ENCODE data around the gene MAP2K6.
"Not testable (repeated sequence)": the region's sequence is repeated elsewhere in the genome, so short reads cannot be mapped to it uniquely, and the experiment has no call there.

MAP2K6 gene

DNA sequence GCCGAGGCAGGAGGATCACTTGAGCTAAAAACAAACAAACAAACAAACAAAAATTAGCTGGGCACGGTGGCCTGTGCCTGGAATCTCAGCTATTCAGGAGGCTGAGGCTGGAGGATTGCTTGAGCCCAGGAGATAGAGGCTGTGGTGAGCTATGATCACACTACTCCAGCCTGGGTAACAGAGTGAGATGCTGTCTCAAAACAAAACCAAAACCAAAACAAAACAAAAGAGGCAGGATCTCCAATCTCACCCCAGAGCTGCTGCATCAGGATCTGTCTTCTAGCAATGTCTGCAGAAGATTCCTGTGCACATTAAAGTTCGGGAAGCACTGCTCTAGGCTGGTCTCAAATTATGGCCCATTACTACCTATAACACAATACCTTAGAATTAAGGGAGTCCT is 43.1 kb downstream of the MAP2K6 start:
- DNase-seq (ENCODE audit: low read depth), result no peak

DNA sequence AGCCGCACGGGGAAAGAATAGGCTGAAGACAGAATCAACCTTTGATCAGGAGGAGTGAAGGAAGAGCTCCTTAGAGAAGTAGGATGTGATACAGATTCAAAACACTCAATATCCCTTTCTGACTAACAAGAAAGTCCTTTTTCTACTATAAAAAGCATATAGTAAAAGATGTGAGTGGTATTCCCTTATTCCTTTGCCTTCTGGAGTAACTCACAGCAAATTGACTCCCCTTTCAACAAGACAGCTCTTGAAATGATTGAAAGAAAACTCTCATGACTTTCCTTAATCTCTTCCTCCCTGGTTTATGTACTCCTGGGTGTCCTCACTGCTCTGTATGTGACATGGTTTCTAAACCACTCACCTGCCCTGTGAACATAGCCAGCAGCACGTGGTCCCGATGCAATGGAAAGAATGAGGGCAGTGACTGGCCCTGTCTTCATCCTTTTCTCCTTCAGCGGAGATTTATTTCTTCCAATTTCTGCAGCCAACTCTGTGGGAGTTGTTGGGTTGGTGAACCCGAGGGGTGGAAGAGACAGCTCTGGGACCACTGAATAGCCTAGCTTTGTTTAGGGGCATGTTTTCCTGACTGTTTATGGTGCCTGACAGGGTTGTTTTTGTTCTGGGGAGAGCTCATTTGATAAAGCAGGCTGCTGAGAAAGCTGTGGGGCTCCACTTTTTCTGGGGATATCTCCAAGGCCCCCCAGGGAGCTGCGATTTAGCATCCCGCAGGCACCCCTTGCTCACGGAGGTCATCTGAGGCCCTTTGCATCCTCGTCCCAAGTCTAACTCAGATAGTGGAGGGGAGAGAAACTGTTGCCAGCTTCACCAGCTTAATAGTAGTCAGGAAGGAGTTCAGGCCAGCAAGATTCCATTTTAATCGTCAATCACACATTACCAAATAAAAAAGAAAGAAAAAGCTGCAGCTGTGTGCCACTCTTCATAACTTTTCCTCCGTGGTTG is 46.7 kb downstream of the MAP2K6 start:
- DNase-seq (ENCODE audit: low read depth), result no peak

DNA sequence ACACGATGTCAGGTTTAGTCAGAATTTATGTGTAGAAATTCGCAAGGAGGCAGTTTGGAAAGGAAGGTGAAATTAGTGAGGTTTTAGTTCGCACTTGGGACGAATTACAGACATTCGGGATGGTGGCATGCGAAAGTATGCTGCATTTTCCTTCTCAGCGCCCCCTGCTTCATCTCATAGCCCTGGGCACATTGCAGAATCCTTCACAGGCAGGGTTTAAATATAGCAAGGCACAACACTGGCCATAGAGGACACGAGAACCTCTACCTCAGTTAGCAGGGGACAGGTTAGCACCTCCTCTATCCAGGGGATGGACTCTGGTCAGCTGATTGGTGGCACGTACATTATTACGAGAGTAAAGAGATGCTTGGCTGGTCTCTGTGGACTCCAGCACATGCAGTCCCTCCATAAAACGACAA is 47.5 kb downstream of the MAP2K6 start:
- DNase-seq (ENCODE audit: low read depth), result no peak

DNA sequence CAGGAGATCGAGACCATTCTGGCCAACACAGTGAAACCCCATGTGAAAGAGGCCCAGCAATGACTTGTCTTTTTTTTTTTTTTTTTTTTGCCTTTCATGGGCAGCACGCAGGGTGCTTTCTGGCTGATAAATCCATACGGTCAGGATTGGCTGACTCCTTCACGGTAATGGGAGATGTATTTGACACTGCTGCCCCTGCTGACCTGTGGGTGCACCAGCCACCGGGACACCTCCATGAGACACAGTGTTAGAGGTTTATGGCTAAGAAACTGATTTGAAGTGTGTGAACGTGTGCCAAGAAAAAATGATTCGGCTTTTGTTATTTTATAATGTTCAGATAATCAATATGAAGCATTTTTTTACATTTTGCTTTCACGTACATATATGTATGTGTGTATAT is 48.4 kb downstream of the MAP2K6 start:
- no peak for DNase-seq (ENCODE audit: low read depth)

DNA sequence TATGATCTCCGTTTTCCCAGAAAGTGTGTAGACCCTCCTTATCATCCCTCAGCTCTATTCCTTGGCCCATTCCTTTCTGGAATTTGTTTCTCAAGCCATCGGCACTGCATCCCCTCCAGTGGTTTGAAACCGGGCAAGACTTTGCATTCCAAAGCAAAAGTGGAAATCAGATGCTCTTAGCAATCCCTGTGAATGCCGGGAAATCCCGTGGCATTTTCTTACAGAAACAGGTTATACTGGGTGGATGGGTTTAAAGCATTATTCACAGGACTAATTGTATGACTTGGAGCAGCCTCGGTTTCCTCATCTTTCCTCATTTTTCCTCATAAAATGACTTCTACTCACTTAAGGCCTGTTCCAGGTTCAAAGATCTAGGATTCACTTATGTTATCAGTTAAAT is 52.0 kb downstream of the MAP2K6 start:
- DNase-seq (ENCODE audit: low read depth), result no peak

DNA sequence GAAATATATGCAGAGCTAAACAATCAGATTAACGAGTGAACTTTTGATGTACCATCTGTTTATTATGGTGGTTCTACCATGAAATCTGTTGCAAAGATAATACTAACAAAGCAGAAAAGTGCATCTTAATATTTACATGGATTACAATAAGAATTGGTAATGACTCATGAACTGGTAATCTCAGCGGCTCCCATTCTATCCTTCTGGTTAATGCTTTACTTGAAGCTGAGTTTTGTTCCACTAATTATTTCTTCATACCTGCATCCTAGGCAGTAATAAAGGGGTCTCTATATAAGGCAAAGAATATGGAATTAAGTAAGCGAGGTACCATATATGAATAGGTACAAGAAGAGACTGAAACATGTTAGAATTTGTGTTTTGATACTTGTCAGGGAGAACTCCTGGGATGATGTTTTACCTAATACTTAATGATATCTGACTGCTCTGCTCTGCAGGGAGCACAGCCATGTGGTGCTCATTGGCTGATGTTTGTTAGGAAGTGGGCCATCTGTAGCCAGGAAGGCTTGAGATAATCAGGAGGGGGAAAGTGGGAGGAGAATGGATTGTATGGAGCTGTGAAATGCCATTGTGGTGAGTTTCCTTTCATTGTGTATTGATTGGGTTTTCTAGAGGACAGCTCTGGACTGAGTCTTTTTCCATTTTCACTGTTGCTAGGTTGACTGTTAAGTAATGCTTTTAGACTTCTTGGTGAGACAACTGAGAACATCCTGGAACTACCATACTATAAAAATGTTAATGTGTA is 52.6 kb downstream of the MAP2K6 start:
- DNase-seq (ENCODE audit: low read depth), result peak; percentile 47

DNA sequence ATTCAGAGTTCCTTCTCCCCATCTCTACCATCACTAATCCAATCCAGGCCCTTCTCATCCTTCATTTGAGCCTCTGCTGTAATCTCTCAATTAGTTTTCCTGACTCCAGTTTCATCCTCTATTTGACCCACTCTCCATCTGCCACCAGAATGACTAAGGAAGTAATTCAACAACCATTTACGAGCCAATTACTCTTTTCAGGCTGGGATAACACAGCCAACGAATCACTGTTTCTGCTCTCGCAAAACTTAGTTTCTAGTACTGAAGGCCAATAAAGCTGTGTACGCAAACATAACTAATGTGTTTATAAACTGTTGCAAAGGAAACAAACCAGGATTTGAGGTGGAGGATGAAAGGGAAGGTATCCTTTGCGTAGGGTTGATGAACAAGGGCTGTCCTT is 53.7 kb downstream of the MAP2K6 start:
- no peak for DNase-seq (ENCODE audit: low read depth)

DNA sequence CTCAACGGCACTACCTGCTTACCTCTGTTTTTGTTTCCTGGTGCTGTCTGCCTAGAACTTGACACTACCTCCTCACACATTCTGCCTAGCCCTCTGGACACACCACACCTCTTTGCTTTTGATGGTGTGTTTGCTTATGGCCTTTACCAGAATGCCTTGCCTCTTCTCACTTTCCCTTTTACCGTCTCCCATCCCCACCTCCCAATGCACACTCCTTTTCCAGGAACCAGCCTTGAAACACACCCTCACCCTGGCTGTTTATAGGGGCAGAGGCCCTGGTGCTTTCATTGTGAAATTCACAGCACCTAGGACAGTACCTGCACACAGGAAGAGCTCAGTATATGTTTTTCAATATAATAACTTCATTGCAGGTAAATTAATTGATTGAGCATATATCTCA is 56.2 kb downstream of the MAP2K6 start:
- DNase-seq (ENCODE audit: low read depth), result no peak

DNA sequence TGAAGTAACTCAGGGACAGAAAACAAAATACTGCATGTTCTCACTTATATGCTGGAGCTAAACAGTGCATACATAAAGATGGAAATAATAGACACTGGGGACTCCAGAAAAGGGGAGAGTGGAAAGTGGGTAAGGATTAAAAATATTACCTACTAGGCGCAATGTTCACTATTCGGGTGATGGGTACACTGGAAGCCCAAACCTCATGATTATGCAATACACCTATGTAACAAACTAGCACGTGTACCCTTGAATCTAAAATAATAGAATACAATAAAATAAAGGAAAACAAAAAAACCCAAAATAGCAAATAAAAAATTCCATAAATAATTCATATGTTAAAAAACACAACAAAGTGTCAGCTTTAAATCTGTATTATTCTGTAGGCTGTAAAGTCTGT is 56.9 kb downstream of the MAP2K6 start:
- DNase-seq (ENCODE audit: low read depth), result no peak

DNA sequence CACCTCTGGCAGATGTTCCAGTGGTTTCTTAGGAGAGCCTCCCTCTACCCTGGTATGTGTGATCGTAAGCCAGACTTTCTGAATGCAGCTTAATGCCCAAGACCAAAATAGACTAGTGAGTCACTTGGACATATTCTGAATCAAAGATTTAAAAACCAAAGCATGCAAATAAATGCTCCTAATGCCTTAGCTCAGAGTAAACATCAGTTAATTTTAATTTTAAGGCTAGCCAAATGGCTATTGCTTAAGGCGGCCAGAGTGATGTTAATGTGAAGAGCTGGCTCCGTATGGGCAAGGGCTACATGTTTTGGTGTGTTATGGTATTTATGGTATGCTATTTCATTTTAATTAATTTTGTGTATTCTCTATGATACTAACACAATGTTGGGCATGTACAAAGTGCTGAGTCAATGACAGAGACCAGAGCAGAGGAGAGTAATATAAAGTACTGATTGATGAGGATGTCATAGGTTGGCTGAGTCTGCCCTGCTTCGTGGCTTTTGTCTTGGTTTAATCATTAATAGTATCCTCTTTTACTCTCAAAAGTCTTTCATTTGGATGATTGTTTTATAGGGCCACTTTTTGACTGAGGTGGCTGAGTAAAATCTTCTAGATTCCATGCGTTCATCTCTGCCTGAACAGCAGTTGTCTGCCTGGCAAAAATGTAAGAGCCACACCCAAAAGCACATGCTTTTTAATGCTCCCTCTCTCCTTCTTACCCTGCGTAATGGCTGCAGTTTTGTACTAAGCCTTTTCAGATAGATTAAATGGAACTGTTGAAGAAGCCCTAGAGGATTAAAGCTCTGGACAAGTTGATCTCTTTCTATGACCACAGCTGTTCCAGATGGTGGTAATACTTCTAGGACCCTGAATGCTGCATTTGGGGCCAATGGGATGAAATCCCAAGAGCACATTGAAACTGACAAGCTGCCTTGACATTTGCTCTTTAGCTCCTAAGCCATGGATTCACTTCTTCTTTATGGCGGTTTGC is 59.6 kb downstream of the MAP2K6 start:
- peak; percentile 49 for DNase-seq (ENCODE audit: low read depth)

DNA sequence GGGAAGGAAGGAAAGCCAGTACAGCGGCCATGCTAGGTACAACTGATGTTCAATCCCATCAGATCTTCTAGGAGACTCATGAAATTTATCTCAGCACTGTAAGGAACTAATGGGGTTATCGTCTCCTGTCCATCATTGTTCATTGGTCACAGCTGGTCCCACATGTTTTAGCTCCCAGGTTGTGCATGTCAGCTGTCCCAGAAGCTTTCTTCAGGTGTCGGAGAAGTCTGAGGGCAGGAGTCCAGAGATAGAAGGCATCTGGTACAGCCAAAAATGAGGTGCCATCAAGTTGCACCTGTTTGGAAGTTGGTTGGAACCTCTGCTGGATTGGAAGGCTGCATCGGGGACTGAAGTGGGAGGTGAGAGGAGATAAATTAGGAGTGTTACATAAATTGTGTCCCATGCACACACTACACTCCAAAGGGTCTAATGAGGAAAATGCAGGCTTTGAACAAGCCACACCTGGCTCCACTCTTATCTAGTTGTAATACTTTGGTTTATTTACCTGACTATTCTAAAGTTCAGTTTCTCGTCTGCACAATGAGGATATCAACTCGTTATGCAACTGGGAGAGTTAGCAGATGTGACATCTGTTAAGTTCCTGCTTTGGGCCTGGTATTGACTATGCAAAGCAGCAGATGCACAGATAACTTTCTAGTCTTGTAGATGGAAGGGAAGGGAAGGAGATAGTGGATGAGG is 62.9 kb downstream of the MAP2K6 start:
- DNase-seq (ENCODE audit: low read depth), result no peak

DNA sequence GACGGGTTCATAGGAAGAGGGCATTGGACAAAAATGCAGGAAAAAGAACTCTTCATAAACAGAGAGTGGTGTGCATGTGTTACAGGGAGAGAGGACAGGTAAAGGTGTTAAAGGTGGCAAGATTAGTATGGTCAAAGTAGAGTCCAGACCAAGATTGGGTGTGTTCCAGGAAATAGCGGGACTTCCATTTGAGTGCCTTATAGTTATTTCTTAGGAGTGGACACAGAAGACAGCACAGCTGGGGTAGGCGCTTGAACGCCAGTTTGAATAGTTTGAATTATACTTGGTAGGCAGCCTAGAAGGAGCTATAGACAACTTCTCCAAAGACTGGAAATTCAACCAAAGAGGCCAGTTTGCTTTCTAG is 63.4 kb downstream of the MAP2K6 start:
- DNase-seq (ENCODE audit: low read depth), result no peak

DNA sequence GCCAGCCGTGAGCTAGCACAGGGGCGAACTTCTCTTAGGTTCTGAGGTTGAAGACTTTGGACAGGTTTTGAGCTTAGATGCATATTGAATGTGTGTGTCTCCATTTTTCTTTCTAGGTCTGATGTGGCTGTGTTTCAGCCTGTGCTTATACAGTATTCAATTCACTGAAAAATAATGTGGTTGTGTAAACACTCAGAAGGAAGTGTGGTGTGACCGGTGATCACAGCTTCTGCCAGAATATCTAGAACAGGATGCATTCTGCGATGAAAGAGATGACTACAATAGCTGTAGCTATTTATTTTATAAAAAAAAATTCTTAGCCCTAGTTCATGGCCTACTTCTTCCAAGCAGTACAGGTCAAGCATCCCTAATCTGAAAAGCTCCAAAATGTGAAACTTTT is 64.4 kb downstream of the MAP2K6 start:
- DNase-seq (ENCODE audit: low read depth), result no peak

DNA sequence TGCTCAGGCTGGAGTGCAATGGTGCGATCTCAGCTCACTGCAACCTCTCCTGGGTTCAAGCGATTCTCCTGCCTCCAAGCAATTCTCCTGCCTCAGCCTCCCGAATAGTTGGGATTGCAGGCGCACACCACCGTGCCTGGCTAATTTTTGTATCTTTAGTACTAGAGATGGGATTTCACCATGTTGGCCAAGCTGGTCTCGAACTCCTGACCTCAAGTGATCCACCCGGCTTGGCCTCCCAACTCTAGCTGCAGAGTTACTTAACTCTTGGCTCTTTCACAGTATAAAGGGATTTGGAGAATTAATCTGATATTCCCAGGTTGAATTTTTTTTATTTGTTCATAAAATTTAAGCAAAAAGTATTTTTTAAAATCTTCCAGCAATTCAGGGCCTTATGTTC is 65.3 kb downstream of the MAP2K6 start:
- not testable (repeated sequence) for DNase-seq (ENCODE audit: low read depth)

DNA sequence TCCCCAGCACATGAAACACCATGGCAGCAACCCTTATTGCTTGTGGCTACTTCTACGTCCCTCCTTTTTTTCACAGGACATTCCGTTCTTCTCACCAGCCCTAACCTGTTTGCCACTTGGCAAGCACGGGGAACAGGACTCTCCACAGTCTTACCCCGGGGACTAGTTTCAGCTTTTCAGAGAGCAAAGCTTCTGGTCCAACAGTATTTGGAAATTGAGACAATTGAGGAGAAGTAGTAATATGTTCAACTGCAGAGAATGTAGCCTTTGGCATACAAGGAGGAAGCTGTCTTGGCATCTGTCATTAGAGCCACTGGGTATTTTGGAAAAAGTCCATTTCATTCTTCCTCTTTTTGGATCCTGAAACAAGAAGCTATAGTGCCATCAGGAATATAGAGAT is 65.7 kb downstream of the MAP2K6 start:
- no peak for DNase-seq (ENCODE audit: low read depth)

DNA sequence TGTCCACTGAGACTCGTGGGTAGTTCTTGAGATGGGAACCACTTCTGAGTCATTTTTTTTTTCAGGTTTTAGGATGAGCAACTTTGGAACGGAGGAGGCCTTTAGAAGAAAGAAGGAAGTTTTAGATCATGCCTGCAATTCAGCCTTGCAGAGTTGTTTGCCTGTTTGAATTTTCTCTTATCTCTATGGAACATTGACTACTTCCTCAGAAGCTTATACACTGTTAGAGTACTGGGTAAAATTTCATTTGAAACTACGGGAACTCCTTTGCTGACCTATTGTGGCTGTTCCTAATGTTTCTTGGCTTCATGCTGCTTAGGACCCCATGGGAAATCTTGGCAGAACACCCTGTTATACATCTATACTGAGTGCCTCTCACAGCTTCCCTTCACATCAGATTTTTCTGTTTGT is 70.8 kb downstream of the MAP2K6 start:
- no peak for DNase-seq (ENCODE audit: low read depth)

DNA sequence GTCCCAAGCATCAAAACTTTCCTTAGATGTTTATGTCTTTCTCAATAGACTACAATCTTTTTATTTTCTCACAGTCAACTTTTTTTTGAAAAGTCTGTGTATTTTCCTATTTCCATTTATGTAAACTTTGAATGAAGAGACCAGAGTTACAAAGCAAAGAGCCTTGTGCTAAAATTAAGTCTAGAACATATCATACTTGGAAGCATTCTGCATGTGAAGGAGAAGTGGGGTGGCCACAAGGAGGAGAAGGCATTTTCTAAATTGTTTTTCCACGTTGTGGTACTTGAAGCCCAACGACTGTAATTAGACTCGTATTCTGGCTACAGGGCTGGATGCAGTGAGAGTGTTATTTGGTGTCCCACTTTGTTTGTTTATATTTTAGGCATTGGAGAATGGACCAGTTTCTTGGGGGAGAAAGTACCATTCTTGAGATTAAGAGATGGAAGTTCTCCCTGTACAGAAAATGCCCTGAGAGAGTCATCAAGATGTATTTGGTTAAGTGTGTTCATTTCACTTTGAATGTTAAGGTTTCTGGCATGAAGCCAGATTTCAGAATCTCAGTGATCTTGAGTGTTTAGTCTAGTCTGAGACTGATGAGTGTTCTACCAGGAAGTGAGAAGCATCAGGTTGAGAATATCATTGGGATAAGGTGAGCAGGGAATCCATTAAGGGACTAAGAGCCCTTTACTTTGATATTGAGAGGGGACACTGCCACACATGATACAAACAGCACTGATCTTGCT is 71.6 kb downstream of the MAP2K6 start:
- DNase-seq (ENCODE audit: low read depth), result peak; percentile 60

DNA sequence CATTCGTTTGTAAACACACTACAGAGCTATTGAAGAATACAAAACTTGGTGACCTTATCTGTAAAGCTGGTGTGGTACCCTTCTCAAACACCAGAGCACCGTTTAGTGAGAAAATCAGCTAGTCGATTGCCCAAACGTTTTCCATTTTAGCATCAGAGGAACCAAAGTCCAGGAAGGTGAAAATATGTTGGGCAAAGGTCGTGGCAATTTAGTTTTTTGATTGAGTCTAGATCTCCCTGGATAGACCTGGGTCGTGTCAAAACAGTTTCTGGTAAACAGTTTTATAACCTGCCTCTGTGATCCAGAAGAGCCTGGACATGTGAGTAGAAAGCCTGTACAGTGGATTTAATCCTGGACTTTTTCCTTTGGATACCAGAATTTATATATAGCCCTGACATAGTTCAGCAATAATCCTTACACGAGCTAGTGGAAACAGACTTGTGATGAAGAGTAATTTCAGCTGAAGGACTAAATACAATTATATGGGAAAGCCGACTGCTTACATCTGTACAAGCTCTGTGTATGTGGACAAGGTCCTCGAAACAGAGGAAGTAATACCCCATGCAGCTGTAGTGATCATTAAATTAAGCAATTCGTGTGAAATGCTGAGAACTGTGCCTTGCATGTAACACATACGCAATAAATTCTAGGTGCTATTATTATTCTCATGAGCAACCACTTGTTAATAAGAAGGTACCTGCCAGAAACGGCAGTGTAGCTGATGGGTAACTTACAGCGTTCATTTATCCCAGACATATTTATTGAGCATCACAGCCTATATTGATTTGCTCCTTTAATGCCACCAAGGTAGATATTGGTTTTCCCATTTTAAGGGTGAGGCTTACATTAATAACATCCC is 72.5 kb downstream of the MAP2K6 start:
- no peak for DNase-seq (ENCODE audit: low read depth)

DNA sequence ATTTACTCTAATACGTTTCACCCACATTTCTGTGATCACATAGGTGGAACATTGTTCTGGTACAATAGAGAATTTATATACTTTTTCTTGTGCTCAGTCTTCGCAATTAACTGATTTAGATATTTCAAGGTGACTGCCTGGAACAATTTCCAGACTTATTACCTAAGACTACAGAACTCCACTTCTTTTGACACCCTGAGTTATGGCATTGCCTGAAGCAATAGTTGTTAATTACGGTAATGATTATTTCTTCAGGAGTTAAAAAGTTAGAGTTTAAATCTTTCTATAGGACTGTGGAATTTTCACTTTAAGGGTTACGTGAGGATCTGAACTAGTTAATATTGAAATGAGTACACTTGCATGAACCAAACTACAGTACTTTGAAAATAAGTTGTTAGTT is 74.8 kb downstream of the MAP2K6 start:
- no peak for DNase-seq (ENCODE audit: low read depth)
